Hepatocyte (in vitro differentiated cells): ENCODE results near the gene KDM6B.

Source experiments
- EZH2 ChIP-seq: fragments of 200-600 bp; sonication (generic); IDR thresholded peaks from 2 replicates; pipeline ENCODE4 v1.6.1; 2016; ENCODE audit warnings: antibody characterized with exemption, mild to moderate bottlenecking, borderline replicate concordance
- TF ChIP-seq, protein P1 (sequence below): fragments of 200-600 bp; sonication (generic); IDR thresholded peaks from 2 replicates; pipeline ENCODE4 v1.5.1; 2016; ENCODE audit warnings: antibody characterized with exemption, mild to moderate bottlenecking; ENCODE audit not compliant: poor library complexity

DNA sequence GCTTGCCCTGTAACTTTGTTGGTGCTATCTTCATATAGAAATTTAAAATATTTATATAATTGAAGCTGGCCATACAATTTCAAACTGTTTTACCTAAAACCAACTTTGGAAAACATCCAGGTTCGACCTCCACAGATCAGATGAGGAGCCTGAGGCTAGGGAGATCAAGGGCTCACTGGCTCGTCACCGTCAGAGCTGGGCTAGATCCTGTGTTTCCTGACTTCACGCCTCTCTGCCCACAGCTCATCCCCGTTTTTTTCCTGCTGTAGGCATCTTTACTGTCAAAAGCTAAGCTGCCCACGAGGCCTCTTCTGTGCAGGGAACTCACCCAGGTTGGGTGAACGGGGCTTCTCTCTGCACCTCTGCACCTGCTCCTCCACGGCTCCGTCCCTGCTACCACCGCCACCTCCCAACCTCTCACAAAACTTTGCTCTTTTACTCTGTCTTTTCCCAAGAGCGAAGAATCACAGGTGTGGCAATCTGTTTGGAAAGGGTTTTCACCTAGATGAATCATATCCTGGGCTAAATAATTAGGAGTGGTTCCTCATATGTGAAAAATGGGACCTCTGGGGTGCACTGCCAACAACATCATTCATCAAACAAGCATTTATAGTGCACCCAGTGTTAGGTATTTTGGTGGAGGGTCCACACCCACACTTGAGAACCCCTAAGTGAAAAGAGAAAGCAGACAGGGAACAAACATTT is 24.8 kb upstream of the KDM6B start:
- TF ChIP-seq, protein P1, sequence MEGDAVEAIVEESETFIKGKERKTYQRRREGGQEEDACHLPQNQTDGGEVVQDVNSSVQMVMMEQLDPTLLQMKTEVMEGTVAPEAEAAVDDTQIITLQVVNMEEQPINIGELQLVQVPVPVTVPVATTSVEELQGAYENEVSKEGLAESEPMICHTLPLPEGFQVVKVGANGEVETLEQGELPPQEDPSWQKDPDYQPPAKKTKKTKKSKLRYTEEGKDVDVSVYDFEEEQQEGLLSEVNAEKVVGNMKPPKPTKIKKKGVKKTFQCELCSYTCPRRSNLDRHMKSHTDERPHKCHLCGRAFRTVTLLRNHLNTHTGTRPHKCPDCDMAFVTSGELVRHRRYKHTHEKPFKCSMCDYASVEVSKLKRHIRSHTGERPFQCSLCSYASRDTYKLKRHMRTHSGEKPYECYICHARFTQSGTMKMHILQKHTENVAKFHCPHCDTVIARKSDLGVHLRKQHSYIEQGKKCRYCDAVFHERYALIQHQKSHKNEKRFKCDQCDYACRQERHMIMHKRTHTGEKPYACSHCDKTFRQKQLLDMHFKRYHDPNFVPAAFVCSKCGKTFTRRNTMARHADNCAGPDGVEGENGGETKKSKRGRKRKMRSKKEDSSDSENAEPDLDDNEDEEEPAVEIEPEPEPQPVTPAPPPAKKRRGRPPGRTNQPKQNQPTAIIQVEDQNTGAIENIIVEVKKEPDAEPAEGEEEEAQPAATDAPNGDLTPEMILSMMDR, result no peak
- TF ChIP-seq EZH2, result no peak
